Activated naive CD8-positive, alpha-beta T cell treated with anti-CD3 and anti-CD28 coated beads, Interleukin-2, amount 50 U/mL, for 16 hours (primary cell): Measurements from ENCODE around the gene AUNIP.

ENCODE experiments used
- DNase-seq: peaks from one replicate; pipeline ENCODE4 v3.0.0-alpha.2; 2020; ENCODE audit warnings: low read depth, low spot score

The AUNIP gene

DNA sequence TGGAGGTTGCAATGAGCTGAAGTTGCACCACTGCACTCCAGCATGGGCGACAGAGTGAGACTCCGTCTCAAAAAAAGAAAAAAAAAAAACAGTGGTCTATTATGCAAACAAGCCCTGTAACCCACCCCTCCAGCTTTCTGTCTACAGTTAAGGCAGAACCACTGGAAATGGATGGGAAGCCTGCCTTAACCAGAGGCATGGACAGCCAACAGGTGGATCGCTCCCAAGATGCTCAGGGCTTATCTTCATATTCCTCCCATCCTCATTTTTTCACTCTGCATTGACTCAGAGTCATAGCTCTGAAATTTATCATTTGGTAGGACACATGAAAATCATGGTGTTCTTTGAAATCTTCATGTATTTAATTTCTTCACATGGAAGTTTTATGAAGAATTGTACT is 30.8 kb downstream of the AUNIP start:
- no peak for DNase-seq

DNA sequence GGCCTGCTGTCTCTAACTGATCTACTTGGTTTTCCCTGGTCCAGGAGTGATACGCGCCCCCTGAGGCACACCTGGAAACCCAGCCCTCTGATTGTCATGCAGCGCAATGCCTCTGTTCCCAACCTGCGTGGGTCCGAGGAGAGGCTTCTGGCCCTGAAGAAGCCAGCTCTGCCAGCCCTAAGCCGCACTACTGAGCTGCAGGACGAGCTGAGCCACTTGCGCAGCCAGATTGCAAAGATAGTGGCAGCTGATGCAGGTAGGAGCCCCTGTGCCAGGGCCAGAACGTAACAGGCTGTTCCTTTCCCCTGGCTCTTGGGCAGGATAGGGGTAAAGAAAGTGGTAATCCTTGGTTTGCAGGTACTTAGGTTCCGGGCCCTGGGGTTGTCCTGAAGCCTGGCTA is 32.7 kb downstream of the AUNIP start:
- DNase-seq, result no peak

DNA sequence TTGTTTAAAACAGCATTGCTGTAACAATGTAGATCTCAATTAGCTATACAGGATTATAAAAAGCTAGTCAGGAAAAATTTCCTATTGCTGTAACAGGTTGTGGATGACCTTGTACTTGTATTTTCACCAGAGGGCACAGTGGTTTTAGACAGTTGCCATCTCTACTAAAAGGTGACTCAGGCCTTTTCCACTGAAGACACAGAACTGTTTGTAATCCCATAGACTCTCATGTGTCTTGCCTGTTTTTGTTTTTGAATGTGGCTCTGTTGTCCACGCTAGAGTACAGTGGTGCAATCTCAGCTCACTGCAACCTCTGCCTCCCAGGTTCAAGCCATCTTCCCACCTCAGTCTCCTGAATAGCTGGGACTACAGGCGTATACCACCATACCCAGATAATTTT is 33.7 kb downstream of the AUNIP start:
- no peak for DNase-seq

DNA sequence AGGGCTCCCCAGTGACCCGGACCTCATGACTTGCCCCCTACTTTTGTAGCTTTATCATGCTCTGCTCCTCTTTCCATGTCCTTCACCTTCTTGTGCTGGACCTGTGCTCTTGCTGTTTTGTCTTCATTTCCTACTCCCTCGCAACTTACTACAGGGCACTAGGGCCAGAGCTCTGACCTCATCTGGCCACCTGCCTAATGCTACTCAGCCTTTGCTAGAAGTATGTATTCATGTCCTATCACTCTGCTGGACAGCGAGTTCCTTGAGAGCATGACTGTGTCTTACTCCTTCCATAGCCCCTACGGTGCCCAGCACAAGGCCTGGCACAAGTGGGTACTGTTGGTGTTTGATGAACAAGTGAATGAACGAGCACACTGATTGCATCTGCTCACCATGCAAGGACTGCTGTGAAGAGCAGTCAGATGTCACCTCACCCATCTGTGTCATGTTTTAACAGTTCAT is 37.6 kb downstream of the AUNIP start:
- no peak for DNase-seq

DNA sequence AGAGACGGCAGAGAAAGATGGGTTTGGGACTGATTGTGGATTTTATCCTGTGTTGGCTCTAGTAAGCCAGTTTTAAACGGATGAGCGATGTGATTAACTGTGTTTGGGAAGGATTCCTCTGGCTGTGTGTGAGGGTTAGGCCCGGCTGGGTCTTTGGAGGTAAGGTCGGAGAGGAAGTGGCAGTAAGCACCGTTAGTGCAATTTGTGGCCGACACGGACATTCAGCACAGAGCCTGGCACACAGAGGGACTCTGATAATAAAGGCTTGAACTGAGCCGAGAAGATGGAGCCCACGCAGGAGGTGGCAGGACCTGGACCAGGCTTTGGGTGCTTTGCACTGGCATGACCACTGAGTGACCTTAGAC is 38.2 kb downstream of the AUNIP start:
- no peak for DNase-seq

DNA sequence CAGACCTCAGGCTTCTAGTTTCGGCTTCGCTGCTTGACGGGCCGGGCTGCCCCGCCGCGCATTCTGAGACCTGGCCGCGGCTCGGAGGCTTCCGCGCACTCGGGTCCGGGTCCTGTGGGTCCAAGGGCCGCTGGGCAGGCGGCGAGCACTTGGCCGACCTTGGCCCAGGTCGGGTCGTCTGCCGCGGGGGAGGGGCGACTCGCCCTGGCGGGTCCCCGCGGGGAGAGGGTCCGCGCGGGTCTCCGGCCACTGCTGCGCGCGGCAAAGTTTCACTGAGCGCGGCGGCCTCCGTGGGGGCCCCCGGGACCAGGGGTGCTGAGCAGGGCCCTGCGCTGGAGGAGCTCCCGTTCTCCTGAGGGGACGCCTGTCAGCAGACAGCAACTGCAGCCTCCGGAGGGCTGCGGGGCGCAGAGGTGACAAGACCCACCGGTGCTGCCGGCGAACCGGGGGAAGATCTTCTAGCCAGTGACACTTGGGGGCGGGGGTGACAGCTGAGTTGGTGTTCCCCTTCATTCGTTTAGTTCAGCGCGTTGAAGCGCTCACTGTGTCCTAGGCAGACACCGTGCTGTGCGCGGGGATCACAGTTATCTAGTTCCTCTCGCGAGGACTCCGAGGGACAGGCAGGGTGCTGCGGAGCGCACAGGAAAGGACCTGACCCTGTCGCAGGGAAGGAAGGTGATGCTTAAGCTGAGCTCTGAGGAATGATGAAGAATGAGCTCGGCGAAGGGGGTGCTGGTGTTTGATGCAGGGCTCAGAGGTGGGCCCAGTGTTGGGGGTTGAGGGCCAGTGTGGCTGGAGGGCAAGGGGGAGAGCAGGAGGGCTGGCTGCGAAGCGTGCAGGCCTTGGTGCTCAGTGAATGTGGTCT is 38.8 kb downstream of the AUNIP start:
- peak; percentile 23 for DNase-seq

DNA sequence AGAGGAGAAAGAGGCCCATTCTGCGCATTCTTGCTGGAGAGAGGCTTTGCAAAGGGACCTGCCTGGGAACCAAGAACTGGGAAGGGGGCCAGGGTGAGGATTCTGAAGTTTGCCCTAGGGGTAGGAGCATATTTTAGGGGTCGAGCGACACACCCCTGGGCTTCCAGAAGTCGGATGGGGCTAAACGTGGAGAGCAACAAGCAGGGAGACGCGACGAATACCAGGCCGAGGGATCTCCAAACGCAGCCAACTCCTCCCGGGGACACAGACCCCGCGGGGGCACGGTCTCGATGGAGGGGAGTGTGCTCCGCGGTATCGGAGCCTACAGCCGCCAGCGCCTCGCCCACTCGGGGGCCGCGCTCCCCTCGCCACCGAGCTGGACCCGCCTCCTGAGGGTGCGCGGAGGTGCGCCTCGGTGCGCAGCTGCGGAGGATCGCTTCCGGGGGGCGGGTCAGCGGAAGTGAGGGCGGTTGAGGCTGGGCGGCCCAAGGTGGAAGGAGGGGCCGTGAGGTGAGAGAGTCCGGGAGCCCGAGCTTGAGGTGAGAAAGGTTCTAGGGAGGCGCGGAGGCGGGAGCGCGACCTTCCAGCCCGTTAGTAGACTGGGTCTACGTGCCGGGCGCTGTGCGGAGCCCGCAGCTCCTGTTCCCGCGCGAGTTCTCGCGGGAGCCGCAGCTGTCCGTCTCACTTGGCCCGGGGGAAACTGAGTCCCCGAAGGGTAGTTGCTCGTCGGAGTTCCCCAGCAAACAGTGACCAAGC is 39.6 kb downstream of the AUNIP start, which contains the start of gene MTFR1L:
MTFR1L (plus strand) TSS at position 464 of the 756 bp plus-strand sequence. CDS start 3,151 bp downstream, outside the sequence.
- DNase-seq, result peak; percentile 81

DNA sequence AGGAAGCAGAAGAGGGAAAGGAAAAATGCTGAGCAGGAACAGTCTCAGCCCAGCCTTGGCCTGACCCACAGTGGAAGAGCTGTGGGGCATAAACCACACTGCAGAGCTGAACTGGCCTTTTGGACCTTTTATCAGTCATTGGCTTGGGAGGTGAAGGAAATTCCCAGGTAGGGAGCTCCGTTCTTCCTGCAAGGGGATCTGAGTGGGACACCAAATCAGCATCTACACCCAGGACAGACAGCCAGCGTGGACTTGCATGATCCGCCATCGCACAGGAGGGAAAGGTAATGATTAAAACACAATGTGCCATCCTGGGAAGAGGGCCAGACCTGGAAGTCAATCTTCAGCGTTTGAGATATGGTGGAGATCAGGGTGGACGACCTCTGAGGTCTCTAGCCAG is 40.7 kb downstream of the AUNIP start:
- DNase-seq, result no peak

DNA sequence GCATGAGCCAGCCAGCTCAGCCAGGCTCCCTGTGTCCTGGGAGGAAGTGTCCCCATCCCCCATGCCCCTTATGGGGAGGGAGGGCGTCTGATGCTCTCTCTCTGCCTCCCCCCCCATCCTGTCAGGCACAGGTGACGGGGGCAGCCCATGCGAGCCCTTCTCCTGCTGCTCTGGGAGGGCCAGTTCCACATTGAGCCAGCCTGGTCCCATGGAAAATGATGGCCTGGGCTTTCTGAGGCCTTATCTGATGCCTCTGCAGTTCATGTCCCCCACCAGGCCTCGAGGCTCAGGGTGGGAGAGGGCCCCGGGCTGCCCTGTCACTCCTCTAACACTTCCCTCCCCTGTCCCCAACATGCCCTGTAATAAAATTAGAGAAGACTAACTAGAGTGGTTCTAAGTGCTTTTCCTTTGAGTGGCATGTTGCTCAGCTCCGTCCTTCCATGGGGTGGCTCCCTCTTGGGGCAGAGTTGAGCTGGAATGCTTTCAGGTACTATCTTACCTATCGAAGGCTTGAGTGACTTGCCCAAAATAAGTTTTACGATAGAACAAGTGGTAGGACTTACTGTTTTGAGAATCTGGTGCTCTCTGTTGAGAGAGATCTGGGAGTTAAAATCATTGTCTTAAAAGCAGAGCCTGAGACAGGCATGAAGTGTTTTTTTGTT is 41.3 kb downstream of the AUNIP start:
- DNase-seq, result no peak

DNA sequence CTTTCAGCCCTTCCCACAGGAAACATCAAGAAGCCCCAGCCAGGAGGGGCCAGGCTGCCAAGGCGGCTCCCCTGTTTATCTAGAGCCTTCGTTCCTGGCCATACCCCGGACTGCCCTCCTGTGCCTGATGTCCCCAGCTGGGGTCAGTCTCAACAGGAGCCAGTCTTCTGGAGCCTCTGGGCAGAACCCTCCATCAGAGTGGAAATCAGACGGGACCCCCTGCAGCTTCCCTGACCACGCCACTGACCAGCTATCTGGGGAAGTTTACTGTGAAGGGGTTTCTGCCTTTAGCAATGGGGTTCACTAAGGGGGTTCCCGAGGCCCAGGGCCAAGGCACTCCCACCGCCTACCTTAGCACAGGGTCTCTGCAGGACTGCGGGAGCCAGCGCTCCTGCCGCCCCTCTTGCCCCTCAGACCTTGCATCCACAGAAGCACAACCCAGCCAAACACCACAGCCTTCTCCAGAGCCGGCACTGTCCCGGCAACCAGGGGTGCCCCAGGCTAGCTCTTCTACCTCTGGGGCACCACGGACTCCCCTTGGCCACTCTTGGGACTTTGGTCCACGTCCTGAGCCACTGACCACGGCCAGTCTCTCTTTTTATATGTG is 43.0 kb downstream of the AUNIP start:
- DNase-seq, result no peak

DNA sequence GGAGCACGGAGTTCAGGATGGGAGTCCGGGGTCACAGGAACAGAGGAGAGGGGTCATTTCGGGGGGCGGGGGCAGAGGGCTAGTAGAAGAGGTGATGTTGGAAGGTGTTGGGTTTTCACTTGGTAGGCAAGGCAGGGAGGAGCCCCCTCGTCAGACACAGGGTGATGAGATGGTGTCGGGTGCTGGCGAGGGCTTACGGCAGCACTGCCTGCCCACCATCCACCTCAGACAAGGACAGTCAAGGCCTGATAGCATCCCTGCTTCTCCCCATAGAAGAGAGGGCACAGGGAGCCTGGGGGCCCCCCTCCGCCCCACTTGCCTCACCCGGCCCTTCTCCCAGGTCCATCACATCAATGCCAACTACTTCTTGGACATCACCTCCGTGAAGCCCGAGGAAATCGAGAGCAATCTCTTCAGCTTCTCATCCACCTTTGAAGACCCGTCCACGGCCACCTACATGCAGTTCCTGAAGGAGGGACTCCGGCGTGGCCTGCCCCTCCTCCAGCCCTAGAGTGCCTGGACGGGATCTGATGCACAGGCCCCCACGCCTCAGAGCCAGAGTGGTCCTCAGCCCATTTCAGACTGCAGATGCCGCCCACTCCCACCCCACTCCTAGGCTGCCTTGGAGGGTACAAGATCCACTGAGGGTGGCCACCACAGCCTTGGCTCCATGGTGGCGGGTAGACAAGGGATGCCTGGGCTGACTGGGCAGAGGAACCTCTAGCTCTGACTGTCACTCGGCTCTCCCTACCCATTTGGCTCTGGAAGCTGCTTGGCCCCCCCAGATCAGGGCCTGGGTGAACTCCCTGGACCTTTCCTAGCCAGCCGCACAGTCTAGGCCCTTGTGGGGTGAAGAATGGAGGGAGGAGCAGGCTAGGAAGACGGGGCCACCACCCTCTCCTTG is 43.8 kb downstream of the AUNIP start:
- no peak for DNase-seq

DNA sequence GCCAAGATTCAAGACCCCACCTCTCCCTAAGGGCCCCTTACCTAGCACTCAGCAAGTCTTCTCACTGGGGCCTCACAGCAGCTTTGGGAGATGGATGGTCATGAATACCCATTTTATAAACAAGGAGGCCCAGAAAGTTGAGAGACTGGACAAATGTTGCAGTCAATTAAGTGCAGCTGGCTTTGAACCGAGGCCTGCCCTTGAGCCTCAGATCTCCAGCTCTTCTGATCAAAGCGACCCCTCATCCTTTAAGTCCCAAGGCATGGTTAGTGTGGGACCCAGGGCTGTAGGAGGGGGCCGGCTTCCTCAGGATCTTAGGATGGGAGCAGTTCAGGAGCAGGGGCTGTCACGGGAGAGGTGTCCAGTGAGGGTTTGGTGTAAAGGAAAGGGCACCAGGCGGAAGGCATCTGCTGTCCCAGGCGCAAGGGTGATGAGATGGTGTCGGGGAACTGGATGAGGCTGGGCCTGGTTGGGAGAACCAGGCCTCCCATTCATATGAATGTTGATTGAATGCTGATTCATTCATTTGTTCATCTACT is 44.6 kb downstream of the AUNIP start:
- no peak for DNase-seq

DNA sequence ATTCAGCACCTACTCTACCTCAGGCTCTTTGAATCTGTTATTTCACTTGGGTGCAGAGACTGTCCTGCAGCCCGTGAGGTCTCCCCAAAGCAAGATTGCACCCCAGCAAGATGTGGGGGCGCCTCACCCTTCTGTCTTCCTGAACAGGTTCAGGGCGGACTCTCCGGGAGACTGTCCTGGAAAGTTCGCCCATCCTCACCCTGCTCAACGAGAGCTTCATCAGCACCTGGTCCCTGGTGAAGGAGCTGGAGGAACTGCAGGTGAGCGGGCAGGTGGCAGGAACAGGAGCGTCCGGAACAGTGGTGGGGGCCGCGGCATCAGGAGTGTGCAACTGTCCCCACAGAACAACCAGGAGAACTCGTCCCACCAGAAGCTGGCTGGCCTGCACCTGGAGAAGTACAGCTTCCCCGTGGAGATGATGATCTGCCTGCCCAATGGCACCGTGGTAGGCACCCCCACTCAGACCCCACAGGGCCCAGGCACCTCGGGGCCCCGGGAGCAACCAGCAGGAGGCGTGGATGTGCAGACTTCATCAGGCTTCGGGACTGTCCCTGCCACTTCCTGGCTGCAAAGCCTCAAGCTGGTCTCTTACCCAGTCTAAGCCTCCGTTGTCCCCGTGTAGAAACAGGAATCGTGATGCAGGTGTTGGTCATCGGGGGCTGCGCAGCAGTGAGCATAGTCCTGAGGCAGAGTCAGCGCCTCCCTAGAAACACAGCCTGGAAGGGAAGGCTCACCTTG is 45.4 kb downstream of the AUNIP start:
- DNase-seq, result no peak

DNA sequence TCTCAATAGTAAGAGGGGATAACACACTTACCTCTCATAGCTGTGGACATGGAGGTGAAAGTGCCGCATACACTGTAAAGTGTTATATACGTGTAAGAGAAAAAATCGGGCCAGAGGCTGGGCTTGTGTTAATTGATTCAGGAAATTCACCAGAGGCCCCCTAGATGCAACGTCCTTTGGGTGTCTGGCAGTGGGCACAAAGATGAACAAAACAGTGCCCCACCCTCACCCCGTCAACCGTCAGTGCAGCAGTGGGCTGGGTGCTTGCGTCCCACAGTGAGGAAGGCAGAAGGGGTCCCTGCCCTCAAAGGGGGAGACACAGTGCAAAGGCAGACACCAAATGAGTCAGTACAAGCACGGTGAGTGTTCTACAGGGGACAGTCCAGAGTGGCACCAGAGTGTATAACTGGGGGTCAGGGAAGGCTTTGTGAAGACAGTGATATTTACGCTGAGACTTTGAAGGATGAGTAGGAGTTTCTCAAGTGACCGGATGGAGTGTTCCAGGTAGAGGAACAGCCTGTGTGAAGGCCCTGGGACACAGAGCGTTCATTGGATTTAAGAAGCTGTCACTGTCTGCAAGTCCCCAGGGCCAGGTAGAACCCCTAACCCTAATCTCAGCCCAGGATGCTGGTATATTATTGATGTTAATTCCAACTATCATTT is 46.1 kb downstream of the AUNIP start:
- no peak for DNase-seq

DNA sequence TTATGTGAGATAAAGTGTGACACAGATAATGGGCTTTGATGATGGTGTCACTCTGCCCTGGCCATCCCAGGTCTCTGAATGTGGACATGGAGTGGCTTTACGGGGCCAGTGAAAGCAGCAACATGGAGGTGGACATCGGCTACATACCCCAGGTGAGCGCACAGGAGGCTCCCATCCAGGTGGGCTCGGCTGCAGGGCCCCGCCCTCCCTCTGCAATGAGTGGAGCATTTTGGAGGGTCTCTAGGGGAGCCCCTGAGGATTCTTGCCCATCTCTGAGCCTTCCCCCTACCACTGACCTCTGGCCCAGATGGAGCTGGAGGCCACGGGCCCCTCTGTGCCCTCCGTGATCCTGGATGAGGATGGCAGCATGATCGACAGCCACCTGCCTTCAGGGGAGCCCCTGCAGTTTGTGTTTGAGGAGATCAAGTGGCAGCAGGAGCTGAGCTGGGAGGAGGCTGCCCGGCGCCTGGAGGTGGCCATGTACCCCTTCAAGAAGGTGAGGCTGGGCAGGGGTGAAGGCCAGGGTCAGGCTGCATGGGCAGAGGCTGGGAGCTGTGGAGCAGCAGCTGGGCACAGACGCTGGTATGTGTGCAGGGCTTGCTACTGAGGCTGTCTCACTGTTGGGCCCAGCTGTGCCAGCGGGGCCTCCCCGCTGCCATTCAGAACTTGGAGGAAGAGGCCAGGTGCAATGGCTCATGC is 47.7 kb downstream of the AUNIP start:
- no peak for DNase-seq

DNA sequence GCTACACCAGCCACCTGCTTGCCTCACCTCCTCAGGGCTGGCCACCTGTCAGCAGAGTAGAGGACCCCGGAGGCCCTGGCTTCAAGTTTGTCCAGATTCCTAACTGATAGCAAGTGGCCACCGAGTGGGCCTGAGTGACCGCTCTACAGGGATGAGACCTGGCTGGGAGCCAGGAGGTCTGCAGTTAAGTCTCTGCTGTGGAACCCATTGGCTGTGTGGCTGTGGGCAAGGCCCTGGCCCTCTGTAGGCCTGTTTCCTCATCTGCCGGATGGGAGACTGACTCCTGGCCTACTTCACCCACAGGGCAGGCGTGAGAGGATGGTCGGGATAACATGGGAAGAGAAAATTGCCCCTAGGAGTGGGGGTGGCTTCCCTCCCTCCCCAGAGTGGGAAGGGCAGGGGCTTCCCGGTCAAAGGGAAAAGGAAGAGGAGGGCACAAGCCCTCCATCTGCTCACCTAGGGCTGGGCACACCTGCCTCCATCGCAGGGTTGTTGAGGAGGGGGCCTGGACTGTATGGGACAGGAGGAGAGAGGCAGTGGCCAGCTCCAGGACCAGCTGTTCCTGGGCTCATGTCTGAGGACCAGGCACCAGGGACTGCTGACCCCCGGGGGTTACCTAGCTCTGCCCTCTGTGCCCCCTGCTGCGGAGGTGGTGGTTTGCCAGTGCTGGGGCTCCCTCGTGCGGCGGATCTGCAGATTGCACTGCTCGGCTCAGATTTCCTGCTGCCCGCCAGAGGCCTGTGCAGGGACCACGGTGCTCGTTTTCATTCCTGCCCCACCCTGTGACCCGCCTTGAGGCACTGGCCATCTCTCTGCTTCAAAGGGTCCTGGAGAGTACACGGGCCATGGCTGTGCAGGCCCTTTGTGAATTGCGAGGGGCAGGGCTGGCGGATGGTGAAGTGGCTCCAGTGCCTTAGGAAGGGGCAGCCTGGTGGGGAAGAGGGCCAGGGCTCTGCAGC is 48.6 kb downstream of the AUNIP start:
- DNase-seq, result peak; percentile 66

DNA sequence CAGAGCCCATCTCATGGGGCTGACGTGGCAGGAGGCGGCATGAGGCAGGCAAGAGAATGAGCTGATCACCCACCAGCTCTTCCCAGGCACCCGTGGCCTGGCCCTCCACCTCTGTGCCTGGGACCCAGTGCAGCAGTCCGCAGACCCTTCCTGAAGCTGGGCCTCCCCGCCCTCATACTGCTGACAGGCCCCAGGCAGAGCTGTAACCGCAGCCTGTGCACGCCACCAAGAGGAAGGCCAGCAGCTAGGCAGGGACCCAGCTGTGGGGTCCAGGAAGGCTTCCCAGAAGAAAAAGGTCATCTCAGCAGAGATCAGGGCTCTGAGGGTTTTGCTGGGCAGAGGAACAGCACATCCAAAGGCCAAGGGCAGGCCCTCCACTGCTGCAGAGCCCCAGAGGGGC is 49.3 kb downstream of the AUNIP start:
- no peak for DNase-seq
